Measurements from ENCODE around the gene POLR3H.

- TF ChIP-seq, protein P1, sequence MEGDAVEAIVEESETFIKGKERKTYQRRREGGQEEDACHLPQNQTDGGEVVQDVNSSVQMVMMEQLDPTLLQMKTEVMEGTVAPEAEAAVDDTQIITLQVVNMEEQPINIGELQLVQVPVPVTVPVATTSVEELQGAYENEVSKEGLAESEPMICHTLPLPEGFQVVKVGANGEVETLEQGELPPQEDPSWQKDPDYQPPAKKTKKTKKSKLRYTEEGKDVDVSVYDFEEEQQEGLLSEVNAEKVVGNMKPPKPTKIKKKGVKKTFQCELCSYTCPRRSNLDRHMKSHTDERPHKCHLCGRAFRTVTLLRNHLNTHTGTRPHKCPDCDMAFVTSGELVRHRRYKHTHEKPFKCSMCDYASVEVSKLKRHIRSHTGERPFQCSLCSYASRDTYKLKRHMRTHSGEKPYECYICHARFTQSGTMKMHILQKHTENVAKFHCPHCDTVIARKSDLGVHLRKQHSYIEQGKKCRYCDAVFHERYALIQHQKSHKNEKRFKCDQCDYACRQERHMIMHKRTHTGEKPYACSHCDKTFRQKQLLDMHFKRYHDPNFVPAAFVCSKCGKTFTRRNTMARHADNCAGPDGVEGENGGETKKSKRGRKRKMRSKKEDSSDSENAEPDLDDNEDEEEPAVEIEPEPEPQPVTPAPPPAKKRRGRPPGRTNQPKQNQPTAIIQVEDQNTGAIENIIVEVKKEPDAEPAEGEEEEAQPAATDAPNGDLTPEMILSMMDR (IDR thresholded peaks at IDR 0.05): no peak
- TF ChIP-seq POLR2A (IDR thresholded peaks at IDR 0.05) (no peak), POLR2AphosphoS5 (IDR thresholded peaks at IDR 0.05) (no peak)
These were observed 35.7 kb upstream of the POLR3H start for GRCh38 chr22:41579997-41580355.

All from gastroesophageal sphincter (tissue), 3 donors.